ENCODE data around the gene HDAC9.

DNA sequence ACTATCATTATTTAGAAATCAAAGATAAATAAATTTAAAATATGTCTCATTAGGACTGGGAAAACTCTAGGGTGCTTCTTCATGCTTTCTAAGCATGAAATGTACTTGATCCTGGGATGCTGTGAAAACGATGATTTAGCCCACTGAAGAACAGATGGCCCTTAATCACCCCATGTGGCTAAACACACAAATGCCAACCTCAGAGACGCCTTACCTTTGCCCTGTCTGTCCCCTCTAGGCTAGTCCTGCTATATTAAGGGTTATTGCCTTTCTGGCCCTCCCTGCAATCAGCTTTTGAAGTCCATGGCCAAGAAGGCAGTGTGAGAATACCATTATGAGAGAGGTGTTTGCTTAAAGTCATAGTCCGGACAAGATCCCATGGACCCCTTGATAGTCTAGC is 404.7 kb downstream of the HDAC9 start:
- TF ChIP-seq, protein P1, sequence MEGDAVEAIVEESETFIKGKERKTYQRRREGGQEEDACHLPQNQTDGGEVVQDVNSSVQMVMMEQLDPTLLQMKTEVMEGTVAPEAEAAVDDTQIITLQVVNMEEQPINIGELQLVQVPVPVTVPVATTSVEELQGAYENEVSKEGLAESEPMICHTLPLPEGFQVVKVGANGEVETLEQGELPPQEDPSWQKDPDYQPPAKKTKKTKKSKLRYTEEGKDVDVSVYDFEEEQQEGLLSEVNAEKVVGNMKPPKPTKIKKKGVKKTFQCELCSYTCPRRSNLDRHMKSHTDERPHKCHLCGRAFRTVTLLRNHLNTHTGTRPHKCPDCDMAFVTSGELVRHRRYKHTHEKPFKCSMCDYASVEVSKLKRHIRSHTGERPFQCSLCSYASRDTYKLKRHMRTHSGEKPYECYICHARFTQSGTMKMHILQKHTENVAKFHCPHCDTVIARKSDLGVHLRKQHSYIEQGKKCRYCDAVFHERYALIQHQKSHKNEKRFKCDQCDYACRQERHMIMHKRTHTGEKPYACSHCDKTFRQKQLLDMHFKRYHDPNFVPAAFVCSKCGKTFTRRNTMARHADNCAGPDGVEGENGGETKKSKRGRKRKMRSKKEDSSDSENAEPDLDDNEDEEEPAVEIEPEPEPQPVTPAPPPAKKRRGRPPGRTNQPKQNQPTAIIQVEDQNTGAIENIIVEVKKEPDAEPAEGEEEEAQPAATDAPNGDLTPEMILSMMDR (IDR thresholded peaks at IDR 0.05), result no peak
- no peak for TF ChIP-seq ZFX (IDR thresholded peaks at IDR 0.05; ENCODE audit: borderline replicate concordance)

Data from 22Rv1 (cell line).